NCI-H460 (cell line): Measurements from ENCODE around the gene DEFB131A. TPM values are rescaled to one million over a fixed set of nuclear protein-coding genes. Genes with fewer than 3 reads are reported as not detected.
"Not testable (repeated sequence)": the region's sequence is repeated elsewhere in the genome, so short reads cannot be mapped to it uniquely, and the experiment has no call there.

Experiments used
- DNase-seq: peaks from one replicate; pipeline ENCODE4 v3.0.0-alpha.2; 2016; ENCODE audit warnings: low read depth; ENCODE audit errors: extremely low read depth
- small RNA-seq, 2 experiments: library from RNA; depleted of rRNA; stranded (forward); fragments of <200 nt; gene quantifications; one replicate each; pipeline ENCODE3, GENCODE V24; 2014
- total RNA-seq: library from RNA; depleted of rRNA; stranded (reverse); fragments of >200 nt; shearing (Covaris generic); gene quantifications from 2 replicates; pipeline ENCODE4 v1.2.3, GENCODE V29; 2014; rRNA removed

DEFB131A gene
- total RNA-seq, 1 experiment from 2014 or later, result not detected

GRCh38 chr4:9493589-9493988 is 49.4 kb downstream of the DEFB131A start:
- DNase-seq, result not testable (repeated sequence)

GRCh38 chr4:9494256-9495035 is 50.2 kb downstream of the DEFB131A start:
- DNase-seq, result not testable (repeated sequence)

GRCh38 chr4:9495443-9495842 is 51.2 kb downstream of the DEFB131A start:
- DNase-seq, result peak; percentile 9

DNA sequence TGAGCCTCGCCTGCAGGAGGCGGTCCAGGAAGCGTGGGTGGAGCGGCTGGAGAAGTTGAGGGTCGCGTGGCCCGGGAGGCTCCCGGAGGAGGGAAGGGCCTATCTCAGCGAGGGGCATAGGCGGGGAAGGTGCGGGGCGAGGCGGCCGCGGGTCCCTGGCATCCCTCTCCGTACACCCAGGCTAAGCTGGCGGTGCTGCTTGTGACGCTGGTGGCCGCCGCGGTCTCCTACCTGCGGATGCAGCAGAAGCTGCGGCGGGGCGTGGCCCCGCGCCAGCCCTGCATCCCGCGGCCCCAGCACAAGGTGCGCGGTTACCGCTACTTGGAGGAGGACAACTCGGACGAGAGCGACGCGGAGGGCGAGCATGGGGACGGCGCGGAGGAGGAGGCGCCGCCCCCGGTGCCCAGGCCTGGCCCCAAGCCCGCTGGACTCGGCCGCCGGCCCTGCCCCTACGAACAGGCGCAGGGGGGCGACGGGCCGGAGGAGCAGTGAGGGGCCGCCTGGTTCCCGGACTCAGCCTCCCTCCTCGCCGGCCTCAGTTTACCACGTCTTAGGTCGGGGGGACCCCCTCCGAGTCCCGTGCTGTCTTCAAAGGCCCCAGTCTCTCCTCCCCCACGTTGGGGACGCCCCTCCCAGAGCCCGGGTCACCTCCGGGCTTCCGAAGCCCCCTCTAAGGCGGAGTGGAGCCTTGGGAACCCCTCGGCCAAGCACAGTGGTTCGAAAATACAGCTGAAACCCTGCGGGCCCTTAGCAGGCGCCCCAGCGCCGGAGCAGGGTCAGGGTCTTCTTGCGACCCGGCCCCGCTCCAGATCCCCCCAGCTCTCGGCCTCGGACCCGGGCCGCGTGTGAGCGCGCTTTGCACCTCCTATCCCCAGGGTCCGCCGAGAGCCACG is 53.6 kb downstream of the DEFB131A start:
- not testable (repeated sequence) for DNase-seq

- DNase-seq, result not testable (repeated sequence)
Observed at GRCh38 chr4:9498468-9499040, 54.3 kb downstream of the DEFB131A start.

DNA sequence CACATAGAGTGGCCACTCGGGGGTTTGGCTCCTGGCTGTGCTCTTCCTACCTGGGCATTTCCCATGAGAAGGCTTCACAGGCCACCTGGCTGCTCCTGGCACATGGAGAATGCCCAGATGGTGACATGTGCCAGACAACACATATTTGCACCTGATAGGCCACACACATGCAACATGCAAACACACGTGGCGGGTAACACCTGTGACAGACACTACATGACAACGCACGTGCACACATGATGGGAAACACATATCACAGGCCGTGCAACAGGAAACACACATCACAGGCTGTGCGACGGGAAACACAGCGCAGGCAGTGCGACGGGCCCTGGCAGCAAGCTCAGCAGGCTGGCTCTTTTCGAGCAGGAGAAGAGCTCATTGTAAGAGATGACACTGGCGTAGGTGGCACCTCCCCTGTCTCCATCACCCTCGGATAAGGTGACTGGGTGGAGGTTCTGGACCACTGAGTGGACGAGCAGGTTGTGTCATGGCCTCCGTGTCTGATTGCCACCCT is 55.8 kb downstream of the DEFB131A start:
- DNase-seq, result not testable (repeated sequence)

Small RNAs within 50 kb of the gene (small RNA-seq; reads per million reads assigned to genes)
- 0 reads per million in 2 experiments for gene RNA5SP153

Other genes starting within 250 kb of the DEFB131A start
- not detected in 2 replicates for gene USP17L10, start 233.8 kb upstream of the DEFB131A start, total RNA-seq
- gene USP17L11, start 229.0 kb upstream of the DEFB131A start, total RNA-seq, result not detected in 2 replicates
- gene USP17L12, start 224.3 kb upstream of the DEFB131A start, total RNA-seq, result not detected in 2 replicates
- not detected in 2 replicates for gene USP17L13, start 219.5 kb upstream of the DEFB131A start, total RNA-seq
- 0.05 TPM in 1 of 2 replicates, not detected in the other for gene USP17L15, start 210.0 kb upstream of the DEFB131A start, total RNA-seq
- not detected in 2 replicates for gene USP17L17, start 200.5 kb upstream of the DEFB131A start, total RNA-seq
- not detected in 2 replicates for gene USP17L18, start 195.8 kb upstream of the DEFB131A start, total RNA-seq
- gene USP17L19, start 191.0 kb upstream of the DEFB131A start, total RNA-seq, result not detected in 2 replicates
- not detected in 2 replicates for gene USP17L20, start 186.3 kb upstream of the DEFB131A start, total RNA-seq
- not detected in 2 replicates for gene USP17L21, start 181.5 kb upstream of the DEFB131A start, total RNA-seq
- not detected in 2 replicates for gene USP17L22, start 176.8 kb upstream of the DEFB131A start, total RNA-seq
- gene USP17L24, start 119.2 kb upstream of the DEFB131A start, total RNA-seq, result not detected in 2 replicates
- not detected in 2 replicates for gene USP17L25, start 114.5 kb upstream of the DEFB131A start, total RNA-seq
- not detected in 2 replicates for gene USP17L26, start 109.8 kb upstream of the DEFB131A start, total RNA-seq
- not detected in 2 replicates for gene USP17L5, start 105.0 kb upstream of the DEFB131A start, total RNA-seq
- not detected in 2 replicates for gene USP17L27, start 100.3 kb upstream of the DEFB131A start, total RNA-seq
- not detected in 2 replicates for gene USP17L28, start 95.5 kb upstream of the DEFB131A start, total RNA-seq
- gene USP17L29, start 90.8 kb upstream of the DEFB131A start, total RNA-seq, result not detected in 2 replicates
- gene USP17L30, start 81.3 kb upstream of the DEFB131A start, total RNA-seq, result not detected in 2 replicates